Upper lobe of right lung (tissue), 1 donor: ENCODE data around the gene DUOX2. TPM values are rescaled to one million over a fixed set of nuclear protein-coding genes. Genes with fewer than 3 reads are reported as not detected.

Source experiments
- ATAC-seq: fragments of 200-7000 bp; cut with Tn5 transposase; one replicate; pipeline ENCODE4 v1.9.1; 2020; ENCODE audit warnings: mild to moderate bottlenecking, moderate library complexity
- DNase-seq: peaks from one replicate; pipeline ENCODE4 v3.0.0-alpha.2; 2020
- H3K27ac ChIP-seq: fragments of 200-600 bp; one replicate; pipeline ENCODE4 v1.8.0; 2022
- H3K27me3 ChIP-seq: fragments of 200-600 bp; one replicate; pipeline ENCODE4 v1.8.0; 2022; ENCODE audit warnings: mild to moderate bottlenecking
- H3K36me3 ChIP-seq: fragments of 200-600 bp; one replicate; pipeline ENCODE4 v1.8.0; 2022
- H3K4me1 ChIP-seq: fragments of 200-600 bp; one replicate; pipeline ENCODE4 v1.8.0; 2022
- H3K4me3 ChIP-seq: fragments of 200-600 bp; one replicate; pipeline ENCODE4 v1.8.0; 2022; ENCODE audit warnings: mild to moderate bottlenecking
- H3K9me3 ChIP-seq: fragments of 200-600 bp; one replicate; pipeline ENCODE4 v1.8.0; 2022
- CTCF ChIP-seq: fragments of 200-600 bp; IDR thresholded peaks from one replicate; pipeline ENCODE4 v1.8.0; 2022; ENCODE audit warnings: antibody characterized with exemption
- intact Hi-C: fragments of 100-400 bp; cut with DNase I; formaldehyde crosslinking; loops from one replicate; pipeline ENCODE4 v1.11.0; 2022
- total RNA-seq: library from RNA; stranded (reverse); fragmentation: NEBNext Ultra II Directional; extraction: Animal tissue kit (Norgen Biotek cat#: 25700); gene quantifications from one replicate; pipeline ENCODE4 v1.2.1, GENCODE V29; 2021
- donor health status: DM: no; HTN: yes; CAD: no; lungs with severe emphysema.

The DUOX2 gene
- total RNA-seq, 1 donor from 2014 or later, result 3.8 TPM

DNA sequence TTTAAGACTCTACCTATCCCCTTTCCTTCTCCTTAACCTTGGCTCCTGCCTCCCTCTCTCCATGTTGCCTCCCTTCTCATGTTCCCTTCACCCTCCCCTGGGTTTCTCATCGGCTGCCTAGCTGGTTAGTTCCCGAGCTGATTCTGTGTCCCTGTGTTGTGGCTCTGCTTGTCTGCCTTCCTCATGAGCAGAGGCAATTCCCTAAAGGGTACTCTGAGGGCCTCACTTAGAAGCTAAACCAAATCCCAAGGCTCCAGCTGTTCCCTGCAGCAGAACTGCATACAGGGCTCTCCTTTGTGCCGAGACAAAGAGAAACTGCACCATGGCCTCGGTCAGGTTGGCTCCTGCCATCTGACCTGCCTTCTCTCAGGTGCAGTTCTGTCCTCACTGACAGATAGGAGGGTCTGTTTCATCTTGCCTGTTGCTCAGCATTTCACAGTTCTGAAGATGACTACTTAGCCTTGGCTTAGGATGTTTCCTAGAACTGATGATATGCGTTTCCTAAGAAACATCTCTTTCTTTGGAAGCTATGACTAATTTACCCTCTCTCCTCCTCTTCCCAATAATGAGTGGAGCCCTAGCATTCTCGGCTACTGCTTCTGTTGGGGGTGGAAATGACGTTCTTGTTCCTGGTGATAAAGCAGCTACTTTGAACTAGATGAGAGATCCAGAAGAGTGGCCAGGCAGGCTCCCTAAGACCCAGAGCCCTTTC lies 42.9 kb upstream of the DUOX2 start:
- Histone ChIP-seq H3K27me3 (no peaks in the 10 kb centered on the region), H3K9me3 (no peaks in the 10 kb centered on the region), H3K4me3 (no peak overlapping the region), H3K4me1 (peaks cover 3% of the 10 kb centered on the region), H3K27ac (no peak overlapping the region), H3K36me3 (peaks cover 30% of the 10 kb centered on the region)
- DNase-seq, result no peak
- no peak for TF ChIP-seq CTCF
- intact Hi-C loops, result no loop called here
- ATAC-seq, result no peak

- Histone ChIP-seq H3K4me1 (peaks cover under 1% of the 10 kb centered on the region), H3K27ac (no peak overlapping the region), H3K4me3 (no peak overlapping the region), H3K9me3 (no peaks in the 10 kb centered on the region), H3K27me3 (no peaks in the 10 kb centered on the region), H3K36me3 (peaks cover 29% of the 10 kb centered on the region)
- ATAC-seq, result no peak
- DNase-seq, result no peak
- intact Hi-C loops, result no loop called here
- no peak for TF ChIP-seq CTCF
Observed at GRCh38 chr15:45155739-45156138, 41.8 kb upstream of the DUOX2 start.

- ATAC-seq (peak; percentile 6), DNase-seq (no peak)
- Histone ChIP-seq H3K36me3 (peaks cover 52% of the 10 kb centered on the region), H3K4me3 (no peak overlapping the region), H3K4me1 (no peaks in the 10 kb centered on the region), H3K9me3 (no peaks in the 10 kb centered on the region), H3K27ac (no peak overlapping the region), H3K27me3 (no peaks in the 10 kb centered on the region)
- TF ChIP-seq CTCF, result no peak
- intact Hi-C loops, result no loop called here
Observed at GRCh38 chr15:45151998-45152828, 38.2 kb upstream of the DUOX2 start.

DNA sequence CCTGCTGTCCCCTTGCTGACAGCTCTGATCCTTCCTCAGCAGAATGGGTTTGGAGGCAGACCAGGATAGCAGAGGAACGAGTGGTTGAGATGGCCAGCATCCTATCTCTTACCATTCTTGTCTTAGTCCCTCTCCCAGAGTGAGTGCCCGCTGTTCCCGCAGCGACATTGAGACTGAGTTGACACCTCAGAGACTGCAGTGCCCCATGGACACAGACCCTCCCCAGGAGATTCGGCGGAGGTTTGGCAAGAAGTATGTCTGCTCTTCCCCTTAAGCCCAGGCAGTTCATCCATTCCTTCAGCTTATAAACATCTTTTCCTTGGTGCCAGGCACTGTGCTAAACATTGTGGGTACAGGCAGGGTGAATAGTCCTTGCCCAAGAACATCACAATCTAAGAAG lies 37.0 kb upstream of the DUOX2 start:
- no peak for TF ChIP-seq CTCF
- Histone ChIP-seq H3K9me3 (no peaks in the 10 kb centered on the region), H3K27ac (no peak overlapping the region), H3K36me3 (peaks cover 49% of the 10 kb centered on the region), H3K4me3 (no peak overlapping the region), H3K4me1 (peaks cover 5% of the 10 kb centered on the region), H3K27me3 (no peaks in the 10 kb centered on the region)
- ATAC-seq, result no peak
- DNase-seq, result no peak
- intact Hi-C loops, result no loop called here

DNA sequence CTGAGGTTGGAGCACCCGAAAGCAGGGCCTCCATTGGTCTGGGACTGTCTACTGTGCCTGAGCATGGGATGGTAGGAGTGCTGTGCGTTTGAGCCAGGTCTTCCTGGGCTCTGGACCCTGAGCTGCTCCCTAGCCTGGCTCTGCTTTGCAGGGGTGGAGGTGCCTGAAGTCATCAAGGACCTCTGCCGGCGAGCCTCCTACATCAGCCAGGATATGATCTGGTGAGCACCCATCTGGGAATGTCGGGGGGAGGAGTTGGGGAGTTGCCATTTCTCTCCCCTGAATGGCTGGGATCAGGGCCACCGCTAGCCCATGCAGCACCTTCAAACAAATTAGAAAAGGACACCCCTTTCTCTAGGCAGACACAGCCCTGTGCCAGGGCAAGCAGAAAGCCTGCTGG lies 36.5 kb upstream of the DUOX2 start:
- TF ChIP-seq CTCF, result no peak
- Histone ChIP-seq H3K36me3 (peaks cover 44% of the 10 kb centered on the region), H3K4me3 (no peak overlapping the region), H3K27me3 (no peaks in the 10 kb centered on the region), H3K27ac (no peak overlapping the region), H3K9me3 (no peaks in the 10 kb centered on the region), H3K4me1 (peaks cover 7% of the 10 kb centered on the region)
- ATAC-seq (no peak), DNase-seq (no peak)
- intact Hi-C loops, result no loop called here
